NCI-H1417 (cell line): ENCODE measurements around the gene SNRNP48.

Experiments used
- DNase-seq, 3 experiments: peaks; one replicate each; lab custom pipeline; 2025; lab: John Stamatoyannopoulos, UW

Gene SNRNP48

DNA sequence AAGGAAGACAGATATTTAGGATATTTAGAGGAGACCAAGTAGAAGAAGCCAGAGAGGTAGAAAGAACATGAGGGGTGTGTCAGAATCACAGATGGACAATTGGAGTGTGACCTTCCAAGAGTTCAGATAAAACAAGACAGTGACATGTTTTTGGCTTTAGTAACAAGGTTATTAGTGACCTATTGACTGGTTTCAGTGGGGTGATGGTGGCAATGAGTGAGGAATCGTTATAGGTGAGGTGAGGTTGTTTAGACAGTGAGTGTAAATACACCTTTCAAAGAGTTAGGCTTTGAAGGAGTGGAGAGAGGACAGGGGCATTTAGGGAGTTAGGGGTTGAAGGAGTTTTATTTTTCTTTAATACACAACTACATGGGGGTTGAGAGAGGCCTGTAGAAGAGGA lies 3.2 kb downstream of the SNRNP48 start:
- DNase-seq: no peak

DNA sequence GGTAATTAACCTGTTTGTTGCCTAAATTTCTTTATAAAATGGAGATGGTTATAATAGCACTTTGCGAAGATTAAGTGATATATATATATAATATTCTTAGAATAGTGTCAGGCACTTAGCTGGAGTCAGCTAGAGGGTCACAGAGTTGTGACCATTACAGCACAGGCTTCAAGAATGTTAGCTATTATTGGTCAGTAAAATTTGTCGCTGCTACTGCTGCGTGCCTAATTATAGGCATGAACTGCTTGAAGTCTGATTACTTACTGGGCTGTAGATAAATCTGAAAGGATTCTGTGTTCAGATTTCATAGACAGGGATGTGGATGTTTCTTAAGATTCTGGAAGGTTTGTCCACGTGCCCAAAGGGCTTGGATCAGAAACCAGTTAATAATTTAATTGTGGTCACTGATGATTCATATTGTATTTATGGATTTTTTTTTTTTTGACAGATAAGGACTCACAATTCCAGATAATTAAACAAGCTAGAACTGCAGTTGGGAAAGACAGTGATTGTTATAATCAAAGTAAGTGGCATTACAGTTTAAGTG lies 4.7 kb downstream of the SNRNP48 start:
- no peak for DNase-seq

DNA sequence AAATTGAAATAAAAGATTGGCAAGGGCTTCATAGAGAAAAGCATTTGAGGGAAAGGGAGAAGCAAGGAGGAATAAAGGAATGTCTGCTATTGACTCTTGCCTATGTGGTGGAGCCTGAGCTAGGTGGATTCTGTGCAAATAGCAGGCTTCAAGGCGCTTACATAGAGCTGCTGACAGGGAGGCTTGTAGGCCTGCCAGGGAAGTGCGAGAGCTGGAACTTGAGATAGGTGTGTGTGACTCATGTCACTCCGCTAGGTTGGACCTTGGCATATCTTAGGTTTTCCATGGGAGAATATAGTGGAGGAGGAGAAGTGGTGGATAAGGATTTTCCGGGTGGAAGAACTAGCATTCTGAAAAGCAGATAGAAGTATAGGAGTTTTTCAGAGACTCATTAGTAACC lies 14.0 kb downstream of the SNRNP48 start:
- DNase-seq: no peak

DNA sequence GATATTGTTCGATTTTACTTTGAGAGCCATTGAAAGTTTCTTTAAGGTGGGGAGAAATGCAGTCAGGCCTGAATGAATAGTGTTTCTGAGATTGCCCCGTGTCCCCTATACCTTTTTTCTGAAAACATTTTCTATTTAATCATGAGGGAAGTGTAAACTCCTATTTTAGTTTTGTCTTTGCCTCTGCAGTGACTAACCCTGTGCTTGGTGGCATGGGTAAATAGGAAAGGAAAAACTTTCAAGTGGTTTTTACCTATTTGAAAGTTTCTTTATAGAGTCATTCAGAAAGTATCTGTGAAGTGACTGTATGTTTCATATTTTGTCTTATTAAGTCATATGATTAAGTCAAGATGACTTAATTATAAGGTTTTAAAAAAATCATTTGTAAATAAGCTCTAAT lies 14.5 kb downstream of the SNRNP48 start:
- no peak for DNase-seq

DNA sequence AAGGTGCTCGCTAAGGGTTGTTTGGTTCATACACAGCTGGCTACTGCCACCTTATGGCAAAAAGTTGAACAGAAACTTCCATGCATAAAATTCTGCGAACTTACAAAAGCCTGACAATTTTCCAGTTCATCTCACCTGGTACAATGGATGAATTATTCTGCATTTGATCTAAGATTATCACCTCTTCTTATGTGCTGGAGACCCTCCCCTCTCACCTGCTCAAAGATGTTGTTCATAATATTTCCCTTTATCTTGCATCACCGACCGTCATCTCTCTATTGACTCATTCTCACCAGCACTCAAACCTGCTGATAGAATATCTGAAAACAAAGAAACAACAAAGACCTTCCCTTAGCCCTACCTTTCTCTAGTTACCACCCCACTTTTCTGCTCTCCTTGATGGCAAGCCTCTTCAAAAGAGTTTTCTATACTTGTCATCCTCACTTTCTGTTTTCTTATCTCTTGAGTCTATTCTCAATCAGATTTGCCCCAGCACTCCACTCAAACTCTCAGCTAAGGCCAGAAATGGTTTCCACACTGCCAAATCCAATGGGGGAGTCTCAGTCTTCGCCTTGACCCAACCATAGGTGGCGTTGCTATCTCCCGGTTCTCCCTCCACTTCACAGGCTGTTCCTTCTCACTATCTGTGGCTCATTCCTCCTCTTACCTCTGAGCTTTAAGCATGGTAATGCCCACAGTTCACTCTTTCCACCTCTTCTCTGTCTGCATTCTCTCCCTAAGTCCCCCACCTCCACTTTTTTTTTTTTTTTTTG lies 25.8 kb downstream of the SNRNP48 start:
- DNase-seq: peak; percentile 43 to 78 (median 68)

DNA sequence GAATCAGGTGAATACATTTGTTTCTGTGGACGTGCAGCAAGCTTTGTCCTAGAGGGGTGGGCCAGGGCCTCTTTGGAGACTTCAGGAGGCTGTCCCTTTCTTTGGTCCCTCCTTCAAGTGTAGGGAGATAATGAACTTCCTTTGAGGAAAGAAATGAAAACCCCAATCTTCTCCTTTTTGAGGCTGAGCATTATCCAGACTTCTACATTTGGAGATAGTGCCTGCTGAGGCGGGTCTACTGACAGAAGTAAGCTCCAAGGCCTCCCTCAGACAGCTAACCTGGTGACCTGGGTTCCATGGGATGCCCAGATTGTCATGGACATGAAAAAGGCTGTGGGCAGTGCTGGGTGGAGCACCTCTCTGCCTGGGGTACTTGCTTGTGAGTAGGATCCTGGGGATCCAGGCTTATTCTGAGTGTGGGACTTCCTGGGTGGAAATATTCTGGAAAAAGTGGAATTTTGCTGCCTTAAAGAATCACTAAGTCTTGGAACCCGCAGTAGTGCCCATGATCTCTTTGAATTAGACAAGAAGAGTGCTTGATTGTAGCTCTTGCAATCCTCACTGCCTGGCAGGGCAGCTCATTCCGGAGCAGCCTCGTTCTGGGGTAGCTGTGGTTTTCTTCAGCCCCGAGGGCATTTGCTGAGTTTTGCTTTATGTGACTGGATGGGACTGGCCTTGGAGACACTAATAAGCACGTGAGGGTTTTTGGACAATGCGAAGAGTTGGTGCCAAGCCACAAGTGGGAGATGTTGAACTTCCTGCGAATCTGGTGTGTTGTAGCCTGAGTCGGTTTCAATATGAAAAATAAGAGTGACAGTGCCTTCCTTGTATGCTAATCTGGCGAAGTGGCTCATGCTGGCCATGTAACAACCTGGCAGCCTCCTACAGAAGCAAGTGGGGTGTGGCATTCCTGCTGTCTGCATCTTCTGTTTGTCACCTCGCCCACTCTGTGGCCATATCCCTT lies 28.1 kb downstream of the SNRNP48 start:
- DNase-seq: peak in 1 of 3 experiments; percentile 6

DNA sequence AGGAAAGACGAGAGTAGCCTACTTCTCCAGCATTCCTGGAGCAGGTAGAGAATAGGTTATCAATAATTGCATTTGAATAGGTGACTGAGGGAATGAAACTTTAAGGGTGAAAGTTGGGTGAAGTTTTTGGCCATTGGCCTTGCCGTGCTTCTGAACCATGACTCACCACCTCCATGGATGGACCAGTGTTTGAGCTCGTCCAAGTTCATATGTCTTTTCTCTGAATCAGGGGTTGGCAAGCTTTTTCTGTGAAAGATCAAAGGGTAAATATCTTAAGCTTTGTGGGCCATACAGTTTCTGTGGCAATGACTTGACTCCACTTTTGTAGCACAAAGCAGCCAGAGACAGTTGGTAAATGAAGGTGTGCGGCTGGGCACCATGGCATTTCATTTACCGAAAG lies 31.8 kb downstream of the SNRNP48 start:
- no peak for DNase-seq

DNA sequence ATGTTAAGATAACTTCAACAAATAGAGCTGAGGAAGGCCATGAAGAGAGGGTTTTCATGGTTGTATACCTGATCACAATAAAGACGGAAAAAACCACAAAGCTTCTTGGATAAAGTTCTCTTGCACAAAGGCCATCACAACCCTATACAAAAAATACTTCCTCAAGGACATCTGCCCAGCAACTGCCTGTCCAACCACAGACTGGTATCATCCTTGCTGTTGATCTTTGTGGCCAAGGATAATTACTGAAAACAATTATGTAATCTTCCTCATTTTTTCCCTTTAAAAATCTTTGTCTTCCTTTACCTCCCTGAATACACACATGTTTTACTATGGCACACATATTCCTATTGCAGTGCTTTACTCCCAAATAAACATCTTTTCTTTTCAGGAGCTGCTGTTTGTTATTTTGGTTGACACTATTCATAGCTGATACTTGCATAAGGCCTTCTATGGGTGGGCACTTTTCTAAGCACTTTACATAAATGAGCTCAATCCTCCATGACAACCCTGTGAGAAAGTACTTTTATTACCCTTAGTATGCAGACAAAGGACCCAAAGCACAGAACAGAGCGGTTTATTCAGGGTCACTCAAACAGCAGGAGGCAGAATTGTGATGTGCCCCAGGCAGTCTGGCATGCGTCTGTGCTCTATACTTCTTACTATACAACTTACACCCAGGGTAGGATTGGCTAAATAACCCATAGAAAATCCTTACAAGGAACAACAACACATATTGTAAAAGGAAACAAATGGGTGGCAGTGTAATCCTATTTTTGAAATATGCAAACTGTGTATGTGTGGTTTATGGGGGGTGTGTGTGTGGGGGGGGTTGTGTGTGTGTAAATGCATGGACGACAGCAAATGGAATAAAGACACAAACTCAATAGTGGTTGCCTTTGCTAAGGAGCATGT lies 35.1 kb downstream of the SNRNP48 start:
- peak; percentile 8 to 70 (median 45) for DNase-seq

DNA sequence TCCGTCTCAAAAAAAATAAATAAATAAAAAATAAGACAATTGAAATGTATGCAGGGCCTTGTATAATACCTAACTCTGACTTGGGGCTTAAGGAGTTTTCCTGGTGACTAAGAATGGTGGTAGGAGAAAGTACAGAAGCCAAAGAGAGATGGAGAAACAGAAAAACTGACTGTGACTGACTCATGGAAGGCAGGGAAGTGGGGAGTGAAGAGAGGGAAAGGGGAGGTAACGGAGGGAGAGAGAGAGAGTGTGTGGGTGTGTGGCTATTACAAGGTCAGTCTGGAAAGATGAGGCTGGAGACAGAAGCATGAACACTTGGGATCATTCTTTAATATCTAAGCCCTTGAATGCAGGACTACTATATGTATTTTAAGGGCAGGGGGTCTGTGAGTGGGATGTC lies 38.5 kb downstream of the SNRNP48 start:
- no peak for DNase-seq

DNA sequence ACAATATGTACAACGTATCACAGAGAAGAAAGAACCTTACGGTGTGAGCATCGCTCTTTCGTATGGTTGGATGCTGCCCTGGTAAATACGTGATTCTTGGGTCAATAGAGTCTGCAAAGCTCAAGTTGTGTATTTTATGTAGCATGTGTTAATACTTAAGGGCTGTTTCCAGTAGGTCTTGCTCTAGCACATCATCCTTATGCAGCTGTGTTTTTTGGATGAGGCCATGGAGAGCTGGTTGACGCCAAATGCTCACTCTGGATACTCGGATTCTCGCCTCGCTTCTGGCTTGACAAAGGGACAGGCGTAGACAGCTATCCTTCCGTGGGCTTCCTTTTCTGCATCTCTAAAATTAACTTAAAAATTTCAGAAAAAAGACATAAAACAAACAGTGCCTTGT lies 38.9 kb downstream of the SNRNP48 start:
- no peak for DNase-seq

DNA sequence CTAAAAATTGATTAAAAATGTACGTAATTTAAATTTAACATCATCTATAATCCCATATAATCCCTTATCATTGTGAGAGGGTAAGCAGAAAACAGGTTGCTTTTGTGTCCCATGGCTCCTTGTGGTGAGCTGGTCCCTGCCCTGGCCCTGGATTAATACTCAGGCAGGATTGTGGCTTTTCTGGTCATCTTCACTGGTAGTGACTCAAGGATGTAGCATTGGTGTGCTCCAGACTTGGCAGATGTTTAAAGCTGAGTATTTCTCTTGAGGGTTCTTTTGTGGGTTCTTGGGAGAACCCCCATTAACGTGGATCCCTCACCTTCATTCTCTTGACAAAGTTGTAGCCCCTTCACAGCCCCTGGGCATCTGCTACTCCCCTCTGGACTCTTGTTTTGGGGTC lies 39.3 kb downstream of the SNRNP48 start:
- no peak for DNase-seq

DNA sequence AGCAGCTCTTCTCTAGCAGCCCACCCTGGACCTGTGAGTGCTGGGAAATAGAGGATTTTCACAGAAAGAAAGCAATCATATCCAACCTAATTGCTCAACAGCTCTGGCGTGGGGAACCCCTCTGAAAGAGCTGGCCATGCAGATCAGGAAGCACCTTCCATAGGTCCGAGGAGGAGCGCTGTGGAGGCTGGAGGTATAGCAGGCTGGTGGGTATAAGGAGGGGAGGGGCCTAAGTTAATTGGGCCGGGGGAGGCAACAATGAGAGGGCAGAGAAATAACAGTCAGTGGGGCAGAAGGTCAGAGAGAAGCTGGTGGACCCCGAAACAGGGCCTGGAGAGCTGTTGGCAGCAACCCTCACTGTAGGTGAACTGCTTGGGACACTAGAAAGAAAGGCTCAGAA lies 40.8 kb downstream of the SNRNP48 start:
- no peak for DNase-seq

DNA sequence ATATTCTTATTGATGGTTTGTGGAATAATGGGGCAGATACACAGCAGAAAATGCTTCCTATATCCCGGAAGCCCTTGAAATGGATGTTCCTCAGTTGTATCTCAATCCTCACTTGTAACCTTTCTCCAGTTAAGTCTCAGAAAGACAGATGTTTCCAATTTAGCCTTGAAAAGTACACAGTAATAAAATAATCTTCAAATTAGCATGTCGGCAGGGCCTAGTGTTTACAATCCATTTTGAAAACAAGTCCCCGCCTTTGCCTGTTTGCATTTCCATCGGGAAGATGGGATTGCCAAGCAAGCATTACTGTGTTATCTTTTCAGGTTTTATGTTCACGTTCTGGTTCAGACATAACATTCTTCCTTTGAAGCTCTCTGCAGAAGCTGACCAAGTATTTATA lies 41.5 kb downstream of the SNRNP48 start:
- DNase-seq: peak in 1 of 3 experiments; percentile 16

DNA sequence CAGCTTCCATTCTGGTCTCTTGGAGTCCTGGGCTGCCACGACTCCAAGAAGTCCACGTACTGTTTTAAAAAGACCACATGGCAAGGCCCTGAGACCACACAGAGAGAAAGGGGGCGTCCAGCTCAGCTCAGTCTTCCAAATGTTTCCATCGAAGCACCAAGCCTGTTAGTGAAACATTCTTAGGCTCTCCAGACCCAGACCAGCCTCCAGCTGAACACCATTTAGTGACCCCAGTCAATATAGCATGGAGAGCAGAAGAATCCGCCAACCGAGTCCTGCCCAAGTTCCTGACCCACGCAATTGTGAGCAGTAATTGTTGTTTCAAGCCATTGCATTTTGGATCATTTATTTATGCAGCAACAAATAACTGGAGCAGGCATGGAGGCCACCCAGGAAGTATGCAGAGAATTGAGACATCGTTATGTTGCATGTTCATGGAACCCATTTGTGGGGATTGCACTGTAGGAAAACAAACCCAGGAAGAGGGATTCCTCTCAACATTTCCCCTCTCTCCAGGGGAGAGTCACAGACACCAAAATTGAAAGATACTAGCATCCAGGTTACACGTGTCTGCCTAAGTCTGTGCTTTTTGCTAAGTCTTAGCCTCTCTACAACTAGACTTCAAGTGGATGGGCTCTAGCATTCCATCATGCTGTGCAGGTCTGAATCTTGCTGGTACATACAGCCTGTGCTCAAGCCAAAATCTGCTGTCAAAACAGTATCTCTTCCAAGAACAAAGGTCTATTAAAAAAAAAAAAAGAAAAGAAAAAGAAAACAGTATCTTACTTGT lies 42.7 kb downstream of the SNRNP48 start:
- no peak for DNase-seq

DNA sequence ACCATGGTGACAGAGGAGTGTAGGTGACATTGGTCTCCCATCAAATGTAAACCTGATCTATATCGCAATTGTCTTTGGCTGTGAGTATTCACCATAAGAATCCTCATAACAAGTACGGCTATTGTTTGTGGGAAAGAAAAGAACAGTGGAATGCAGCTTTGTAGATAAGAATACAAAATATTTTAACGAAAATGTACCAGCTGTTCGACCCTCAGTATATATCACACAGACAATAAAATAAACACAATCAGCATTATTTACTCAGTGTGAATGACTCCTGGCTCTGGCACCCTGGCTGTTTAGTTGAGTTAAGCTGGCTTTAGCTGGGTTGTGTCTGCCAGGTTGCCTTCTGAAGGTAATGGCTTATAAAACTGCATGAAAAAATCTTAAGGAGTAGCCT lies 43.4 kb downstream of the SNRNP48 start:
- DNase-seq: peak in 1 of 3 experiments; percentile 33

DNA sequence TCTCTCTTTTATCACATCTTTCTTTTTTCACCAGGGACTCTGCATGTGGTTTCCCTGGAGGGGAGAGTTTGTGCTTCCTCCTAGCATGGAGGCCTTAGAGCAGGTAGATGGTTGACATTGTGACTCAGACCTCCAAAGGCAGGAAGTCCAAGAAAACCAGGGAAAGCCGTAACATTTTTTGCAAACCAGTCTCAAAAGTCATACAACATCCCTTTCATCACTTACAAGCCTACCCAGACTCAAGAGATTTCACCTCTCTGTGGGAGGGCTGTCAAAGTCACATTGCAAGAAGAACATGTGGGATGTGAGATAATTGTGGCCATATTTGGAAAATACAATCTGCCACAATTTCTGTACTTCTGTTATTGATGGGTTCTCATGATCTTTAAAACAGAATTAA lies 46.2 kb downstream of the SNRNP48 start:
- no peak for DNase-seq

DNA sequence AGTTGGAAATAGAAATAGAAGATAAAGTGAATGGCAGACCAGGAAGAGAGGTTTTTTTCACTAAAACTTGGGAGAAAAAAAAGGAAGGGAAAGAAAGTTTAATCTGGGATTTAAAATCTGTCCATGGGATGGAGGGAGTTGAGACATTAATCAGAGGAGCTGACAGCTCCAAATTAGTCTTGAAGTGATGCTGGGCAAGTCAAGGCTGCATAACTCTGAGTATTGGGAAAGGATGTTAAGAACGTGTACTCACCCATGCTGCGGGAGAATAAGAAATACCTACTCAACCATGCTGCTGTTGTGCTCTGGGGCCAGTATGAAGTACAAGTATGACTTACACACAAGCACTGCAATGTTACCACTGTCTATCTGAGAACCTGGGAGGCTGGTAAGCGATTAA lies 47.5 kb downstream of the SNRNP48 start:
- DNase-seq: no peak

DNA sequence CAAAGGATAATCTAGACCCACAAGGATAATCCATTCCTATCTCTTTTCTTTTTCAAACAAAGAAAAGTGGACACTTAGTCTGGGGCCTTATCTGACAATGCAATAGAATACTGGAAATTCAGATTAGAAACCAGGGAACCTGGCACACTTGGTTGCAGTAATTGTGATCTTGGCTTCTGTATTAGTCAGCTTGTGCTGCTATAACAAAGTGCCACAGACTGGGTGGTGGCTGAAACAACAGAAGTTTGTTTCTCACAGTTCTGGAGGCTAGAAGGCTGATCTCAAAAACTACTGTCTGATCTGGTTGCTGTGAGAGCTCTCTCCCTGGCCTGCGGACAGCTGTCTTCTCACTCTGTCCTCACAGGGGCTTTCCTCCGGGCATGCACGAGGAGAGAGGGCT lies 49.4 kb downstream of the SNRNP48 start:
- DNase-seq: no peak

DNA sequence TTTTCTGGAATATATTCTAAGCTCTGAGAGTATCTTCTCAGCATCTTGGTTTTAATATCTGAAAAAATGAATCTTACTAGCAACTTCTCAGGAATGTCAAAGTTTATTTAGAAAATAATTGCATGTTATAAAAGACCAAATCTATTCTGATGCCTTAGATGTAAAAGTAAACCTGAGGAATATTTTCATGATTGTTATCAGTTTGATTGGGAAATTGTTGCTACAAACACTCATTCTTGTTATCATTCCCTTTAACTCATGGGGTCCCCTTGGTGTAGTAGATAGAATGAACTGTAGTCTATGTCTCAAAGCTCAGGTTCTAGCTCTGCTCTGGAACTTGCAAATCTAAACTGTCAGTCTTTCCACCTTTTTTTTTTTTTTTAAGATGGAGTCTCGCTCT lies 50.0 kb downstream of the SNRNP48 start:
- no peak for DNase-seq

DNA sequence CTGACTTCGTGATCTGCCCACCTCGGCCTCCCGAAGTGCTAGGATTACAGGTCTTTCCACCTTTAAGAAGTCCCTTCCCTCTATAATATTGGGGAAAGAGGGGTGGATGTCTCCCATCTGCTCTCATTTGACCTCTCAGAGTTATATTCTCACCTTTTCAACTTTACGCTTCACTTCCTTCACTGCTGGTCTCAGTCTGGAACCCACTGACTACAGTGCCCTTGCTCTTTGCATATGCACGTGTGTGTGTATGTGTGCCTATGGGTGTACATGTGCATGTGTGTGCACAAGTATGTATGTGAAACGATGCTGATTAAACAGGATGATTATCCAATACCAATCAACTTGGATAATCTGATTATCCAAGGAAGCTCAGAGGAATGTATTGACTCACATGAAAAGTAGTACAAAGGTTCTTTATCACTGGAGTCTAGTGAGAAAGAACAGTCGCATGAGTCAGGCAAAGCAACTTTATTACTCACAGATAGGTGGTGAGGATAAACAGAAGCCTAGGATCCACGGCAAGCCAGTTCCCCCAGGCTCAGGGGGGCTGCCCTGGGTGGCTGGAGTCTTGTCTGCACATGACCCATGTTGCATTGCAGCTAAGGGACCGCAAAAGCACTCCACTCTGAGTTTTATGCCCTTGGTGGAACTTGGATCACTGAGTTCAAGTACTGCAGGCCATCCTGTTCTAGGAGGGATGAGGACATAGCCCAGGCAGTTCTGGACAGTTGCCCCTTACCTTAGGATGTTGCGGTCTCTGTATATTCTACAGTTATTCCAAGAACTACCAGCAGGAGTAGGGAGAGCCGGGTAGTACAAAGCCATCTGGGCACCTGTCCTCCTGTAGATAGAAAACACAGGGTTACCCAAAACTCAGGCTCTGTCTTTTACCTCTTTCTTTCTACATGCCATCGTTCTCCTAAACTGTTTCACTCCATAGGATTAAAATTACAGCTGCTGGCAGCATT lies 50.9 kb downstream of the SNRNP48 start:
- no peak for DNase-seq
